Measurements from ENCODE around the gene TDRD5. TPM values are rescaled to one million over a fixed set of nuclear protein-coding genes. Genes with fewer than 3 reads are reported as not detected.

TDRD5 gene
- total and polyA plus RNA-seq, 9 donors: 0.05 to 0.46 (median 0.19) TPM; not detected in 3

- Histone ChIP-seq H3K27ac (no peak overlapping the region), H3K9me3 (no peaks in the 10 kb centered on the region), H3K27me3 (no peaks in the 10 kb centered on the region), H3K36me3 (no peaks in the 10 kb centered on the region), H3K4me3 (no peak overlapping the region), H3K4me1 (ENCODE audit: insufficient read depth) (no peaks in the 10 kb centered on the region)
- 10 to 17% (median 16%) methylated on average over 2 of the region's 2 CpGs for WGBS, 3 donors
- TF ChIP-seq EP300 (IDR thresholded peaks at IDR 0.05) (no peak), POLR2A (IDR thresholded peaks at IDR 0.05) (no peak)
- TF ChIP-seq, protein P1, sequence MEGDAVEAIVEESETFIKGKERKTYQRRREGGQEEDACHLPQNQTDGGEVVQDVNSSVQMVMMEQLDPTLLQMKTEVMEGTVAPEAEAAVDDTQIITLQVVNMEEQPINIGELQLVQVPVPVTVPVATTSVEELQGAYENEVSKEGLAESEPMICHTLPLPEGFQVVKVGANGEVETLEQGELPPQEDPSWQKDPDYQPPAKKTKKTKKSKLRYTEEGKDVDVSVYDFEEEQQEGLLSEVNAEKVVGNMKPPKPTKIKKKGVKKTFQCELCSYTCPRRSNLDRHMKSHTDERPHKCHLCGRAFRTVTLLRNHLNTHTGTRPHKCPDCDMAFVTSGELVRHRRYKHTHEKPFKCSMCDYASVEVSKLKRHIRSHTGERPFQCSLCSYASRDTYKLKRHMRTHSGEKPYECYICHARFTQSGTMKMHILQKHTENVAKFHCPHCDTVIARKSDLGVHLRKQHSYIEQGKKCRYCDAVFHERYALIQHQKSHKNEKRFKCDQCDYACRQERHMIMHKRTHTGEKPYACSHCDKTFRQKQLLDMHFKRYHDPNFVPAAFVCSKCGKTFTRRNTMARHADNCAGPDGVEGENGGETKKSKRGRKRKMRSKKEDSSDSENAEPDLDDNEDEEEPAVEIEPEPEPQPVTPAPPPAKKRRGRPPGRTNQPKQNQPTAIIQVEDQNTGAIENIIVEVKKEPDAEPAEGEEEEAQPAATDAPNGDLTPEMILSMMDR (IDR thresholded peaks at IDR 0.05): no peak
- no peak for DNase-seq
- intact Hi-C loops (cut with DNase I): no loop called here
These were observed 136.6 kb downstream of the TDRD5 start for GRCh38 chr1:179728271-179728670.

DNA sequence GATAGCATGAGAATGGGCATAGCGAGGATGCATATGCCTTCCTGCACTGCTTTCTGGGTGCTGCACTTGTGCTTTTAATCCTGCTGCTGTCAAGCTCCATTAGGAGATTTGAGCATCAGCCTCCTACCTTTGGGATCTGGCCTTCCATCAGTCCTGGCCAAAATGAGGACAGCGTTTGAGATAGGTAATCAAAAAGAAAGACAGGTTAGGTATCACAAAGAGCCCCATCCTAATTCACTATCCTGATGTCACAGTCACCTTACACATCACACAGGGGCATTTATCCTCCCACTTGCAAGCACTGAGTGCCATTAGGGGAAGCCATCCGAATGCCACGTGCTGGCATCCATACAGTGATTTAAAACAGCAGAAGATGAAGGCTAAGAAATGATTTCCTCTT is 138.2 kb downstream of the TDRD5 start:
- Histone ChIP-seq H3K27me3 (no peaks in the 10 kb centered on the region), H3K27ac (no peak overlapping the region), H3K4me1 (ENCODE audit: insufficient read depth) (no peaks in the 10 kb centered on the region), H3K4me3 (no peak overlapping the region), H3K9me3 (no peaks in the 10 kb centered on the region), H3K36me3 (no peaks in the 10 kb centered on the region)
- intact Hi-C loops (cut with DNase I): no loop called here
- TF ChIP-seq, protein P1 (IDR thresholded peaks at IDR 0.05): no peak
- TF ChIP-seq POLR2A (IDR thresholded peaks at IDR 0.05) (no peak), EP300 (IDR thresholded peaks at IDR 0.05) (no peak)
- WGBS, 3 donors: 89 to 93% (median 89%) methylated on average over 4 of the region's 4 CpGs
- no peak for DNase-seq

DNA sequence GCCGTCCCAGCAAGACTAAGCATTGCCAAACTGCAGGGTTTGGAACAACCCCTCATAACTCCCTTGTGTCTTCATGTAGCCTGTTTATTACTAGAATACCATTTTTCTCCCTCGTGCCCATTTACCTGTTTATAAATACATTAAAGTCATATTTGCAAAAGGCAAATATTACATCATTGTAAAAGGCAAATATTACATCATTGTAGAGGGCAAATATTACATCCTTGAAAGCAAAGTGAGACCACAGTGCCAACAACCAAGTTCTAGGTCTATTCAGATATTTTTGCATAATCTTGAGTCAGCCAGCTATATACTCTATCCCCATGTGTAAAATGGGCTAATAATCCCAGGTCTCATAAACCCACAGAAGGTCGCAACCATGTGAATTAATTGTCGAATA is 140.0 kb downstream of the TDRD5 start:
- WGBS, 3 donors: 83 to 85% (median 83%) methylated on average over 4 of the region's 4 CpGs
- Histone ChIP-seq H3K27me3 (no peaks in the 10 kb centered on the region), H3K36me3 (no peaks in the 10 kb centered on the region), H3K27ac (no peak overlapping the region), H3K4me3 (no peak overlapping the region), H3K9me3 (no peaks in the 10 kb centered on the region), H3K4me1 (ENCODE audit: insufficient read depth) (no peaks in the 10 kb centered on the region)
- DNase-seq: no peak
- intact Hi-C loops (cut with DNase I): no loop called here
- TF ChIP-seq EP300 (IDR thresholded peaks at IDR 0.05) (no peak), POLR2A (IDR thresholded peaks at IDR 0.05) (no peak)
- TF ChIP-seq, protein P1 (IDR thresholded peaks at IDR 0.05): no peak

Small RNA genes within 50 kb of the gene (small RNA-seq; reads per million reads assigned to genes)
- gene RNU5F-2P: not detected

Other genes starting within 250 kb of the TDRD5 start
- gene AXDND1, start 225.9 kb upstream of the TDRD5 start, total RNA-seq: 1 to 10 TPM in 1 of 7 donors, under 1 TPM in 4, not detected in 2; 0.07 to 4.1 (median 0.15) TPM
- under 1 TPM in 1 of 2 donors, not detected in 1; 0.18 TPM for gene AXDND1, start 225.9 kb upstream of the TDRD5 start, polyA plus RNA-seq
- 1 to 10 TPM in 1 of 7 donors, not detected in 6; 1.0 TPM for gene NPHS2, start 15.9 kb upstream of the TDRD5 start, total RNA-seq
- gene NPHS2, start 15.9 kb upstream of the TDRD5 start, polyA plus RNA-seq: under 1 TPM in 1 of 2 donors, not detected in 1; 0.10 TPM
- under 1 TPM in 4 of 7 donors, not detected in 3; 0.10 to 0.72 (median 0.47) TPM for gene FAM163A, start 151.5 kb downstream of the TDRD5 start, total RNA-seq
- gene FAM163A, start 151.5 kb downstream of the TDRD5 start, polyA plus RNA-seq: 1 to 10 TPM in 1 of 2 donors, under 1 TPM in 1; 0.16 to 1.7 TPM